IMR-90 (cell line): ENCODE measurements around the gene IL5RA. TPM values are rescaled to one million over a fixed set of nuclear protein-coding genes. Genes with fewer than 3 reads are reported as not detected.

Experiments
- ATAC-seq: fragments of 200-7000 bp; cut with Tn5 transposase; 2 replicates; pipeline ENCODE4 v1.9.1; 2020; ENCODE audit warnings: low read depth, mild to moderate bottlenecking, moderate library complexity
- BruUV-seq: library from RNA; stranded (reverse); fragments of 400-500 nt; replicated peaks from 2 replicates; lab custom pipeline; 2021; lab: Mats Ljungman, UMichigan
- CTCF ChIA-PET: fragments of 300-600 bp; formaldehyde crosslinking; extraction: SDS; loops from one replicate; lab custom pipeline; 2021; ENCODE audit warnings: antibody characterized with exemption; lab: Yijun Ruan, JAX
- POLR2A ChIA-PET: fragments of 300-600 bp; sonication (Branson Sonifier 250); formaldehyde crosslinking; loops from one replicate; lab custom pipeline; 2022; ENCODE audit warnings: antibody characterized with exemption; ENCODE audit not compliant: unreplicated experiment; lab: Charles Lee
- DNase-seq: peaks from one replicate; pipeline ENCODE4 v3.0.0; 2013
- H2AFZ ChIP-seq: replicated peaks from 2 replicates; pipeline ENCODE3; 2013; ENCODE audit warnings: low read length, mild to moderate bottlenecking; ENCODE audit not compliant: poor library complexity
- H2AK5ac ChIP-seq: 2 replicates; pipeline ENCODE4 v1.6.1; 2013; ENCODE audit warnings: low read depth, low read length, inconsistent platforms
- H2AK9ac ChIP-seq: replicated peaks from 2 replicates; pipeline ENCODE3; 2013; ENCODE audit warnings: mild to moderate bottlenecking, low read depth, low read length, moderate library complexity; ENCODE audit not compliant: poor library complexity
- H2BK120ac ChIP-seq: 2 replicates; pipeline ENCODE4 v1.6.1; 2013; ENCODE audit warnings: low read depth, low read length, inconsistent platforms
- H2BK15ac ChIP-seq: 3 replicates; pipeline ENCODE4 v1.6.1; 2013; ENCODE audit warnings: low read depth, low read length, inconsistent platforms
- H2BK20ac ChIP-seq: 2 replicates; pipeline ENCODE4 v1.6.1; 2013; ENCODE audit warnings: low read depth, mild to moderate bottlenecking, inconsistent platforms, low read length, moderate library complexity
- H2BK5ac ChIP-seq: 2 replicates; pipeline ENCODE4 v1.6.1; 2013; ENCODE audit warnings: mild to moderate bottlenecking, low read depth, low read length, inconsistent platforms; ENCODE audit not compliant: poor library complexity, severe bottlenecking
- H3K14ac ChIP-seq: replicated peaks from 2 replicates; pipeline ENCODE4 v1.6.1; 2013; ENCODE audit warnings: low read depth, low read length, inconsistent platforms
- H3K18ac ChIP-seq: 2 replicates; pipeline ENCODE4 v1.6.1; 2013; ENCODE audit warnings: low read depth, low read length, control low read depth
- H3K23ac ChIP-seq: 2 replicates; pipeline ENCODE4 v1.6.1; 2013; ENCODE audit warnings: low read depth, low read length, inconsistent platforms
- H3K27ac ChIP-seq: 2 replicates; pipeline ENCODE4 v1.5.1; 2013; ENCODE audit warnings: mild to moderate bottlenecking, control low read depth, low read length; ENCODE audit not compliant: insufficient read depth
- H3K27me3 ChIP-seq: 2 replicates; pipeline ENCODE4 v1.6.1; 2013; ENCODE audit warnings: low read length; ENCODE audit not compliant: control insufficient read depth, insufficient read depth
- H3K36me3 ChIP-seq: 2 replicates; pipeline ENCODE4 v1.6.1; 2013; ENCODE audit warnings: low read length, mixed read lengths; ENCODE audit not compliant: control insufficient read depth, insufficient read depth
- H3K4ac ChIP-seq: 2 replicates; pipeline ENCODE4 v1.6.1; 2013; ENCODE audit warnings: low read depth, low read length, inconsistent platforms
- H3K4me1 ChIP-seq: 2 replicates; pipeline ENCODE4 v1.6.1; 2013; ENCODE audit warnings: low read length, mixed read lengths; ENCODE audit not compliant: control insufficient read depth, insufficient read depth
- H3K4me2 ChIP-seq: 2 replicates; pipeline ENCODE4 v1.6.1; 2013; ENCODE audit warnings: low read depth, mild to moderate bottlenecking, control low read depth, low read length, moderate library complexity
- H3K4me3 ChIP-seq: 2 replicates; pipeline ENCODE4 v1.5.1; 2013; ENCODE audit warnings: low read depth, mild to moderate bottlenecking, control low read depth, low read length, moderate library complexity; ENCODE audit not compliant: insufficient read depth
- H3K56ac ChIP-seq: 2 replicates; pipeline ENCODE4 v1.6.1; 2013; ENCODE audit warnings: low read length, inconsistent platforms; ENCODE audit not compliant: insufficient read depth; ENCODE audit errors: extremely low read depth
- H3K79me1 ChIP-seq, 2 experiments: 2 replicates each; pipeline ENCODE4 v1.6.1; 2013; ENCODE audit warnings: low read length in 2 of 2, inconsistent platforms in 1 of 2, low read depth in 1 of 2
- H3K9ac ChIP-seq: 2 replicates; pipeline ENCODE4 v1.6.1; 2013; ENCODE audit warnings: low read depth, low read length, control low read depth
- H3K9me1 ChIP-seq: 2 replicates; pipeline ENCODE4 v1.6.1; 2013; ENCODE audit warnings: low read length, inconsistent platforms; ENCODE audit not compliant: insufficient read depth
- H3K9me3 ChIP-seq: 2 replicates; pipeline ENCODE4 v1.6.1; 2013; ENCODE audit warnings: low read length; ENCODE audit not compliant: control insufficient read depth, insufficient read depth
- H4K20me1 ChIP-seq: 2 replicates; pipeline ENCODE4 v1.6.1; 2013; ENCODE audit warnings: low read length, inconsistent platforms; ENCODE audit not compliant: insufficient read depth
- H4K5ac ChIP-seq: 2 replicates; pipeline ENCODE4 v1.6.1; 2013; ENCODE audit warnings: mild to moderate bottlenecking, low read depth, low read length, control low read depth
- H4K8ac ChIP-seq, 2 experiments: 2 replicates each; pipeline ENCODE4 v1.6.1; 2013; ENCODE audit warnings: low read depth in 2 of 2, low read length in 2 of 2, control low read depth in 1 of 2, inconsistent platforms in 1 of 2
- H4K91ac ChIP-seq: 2 replicates; pipeline ENCODE4 v1.6.1; 2013; ENCODE audit warnings: low read depth, low read length, inconsistent platforms; ENCODE audit not compliant: insufficient read depth
- BHLHE40 ChIP-seq: fragments of 150-350 bp; IDR thresholded peaks from 2 replicates; pipeline ENCODE4 v1.6.1; 2016; ENCODE audit warnings: mild to moderate bottlenecking, low read depth, low read length
- CEBPB ChIP-seq: IDR thresholded peaks from 2 replicates; pipeline ENCODE4 v1.6.1; 2012; ENCODE audit warnings: low read depth, low read length, improper control_type of control experiment
- CHD1 ChIP-seq: IDR thresholded peaks from 2 replicates; pipeline ENCODE4 v1.6.1; 2012; ENCODE audit warnings: low read depth, low read length, improper control_type of control experiment
- FOS ChIP-seq: fragments of 150-350 bp; IDR thresholded peaks from 2 replicates; pipeline ENCODE4 v1.6.1; 2016; ENCODE audit warnings: low read depth, low read length
- MAZ ChIP-seq: IDR thresholded peaks from 2 replicates; pipeline ENCODE4 v1.6.1; 2012; ENCODE audit warnings: low read depth, mild to moderate bottlenecking, low read length, improper control_type of control experiment, moderate library complexity, borderline replicate concordance
- MXI1 ChIP-seq: IDR thresholded peaks from 2 replicates; pipeline ENCODE4 v1.6.1; 2012; ENCODE audit warnings: low read depth, mild to moderate bottlenecking, low read length, moderate library complexity, borderline replicate concordance
- NFE2L2 ChIP-seq: fragments of 150-350 bp; IDR thresholded peaks from 2 replicates; pipeline ENCODE4 v1.6.1; 2016; ENCODE audit warnings: low read depth, mild to moderate bottlenecking, low read length
- RAD21 ChIP-seq: IDR thresholded peaks from 2 replicates; pipeline ENCODE4 v1.6.1; 2012; ENCODE audit warnings: low read length, improper control_type of control experiment
- RCOR1 ChIP-seq: IDR thresholded peaks from 2 replicates; pipeline ENCODE4 v1.6.1; 2012; ENCODE audit warnings: mild to moderate bottlenecking, low read length, improper control_type of control experiment; ENCODE audit not compliant: insufficient replicate concordance
- RFX5 ChIP-seq: IDR thresholded peaks from 2 replicates; pipeline ENCODE4 v1.8.0; 2012; ENCODE audit warnings: low read depth, mild to moderate bottlenecking, low read length, moderate library complexity
- SMC3 ChIP-seq: fragments of 150-350 bp; IDR thresholded peaks from 2 replicates; pipeline ENCODE4 v1.6.1; 2016; ENCODE audit warnings: low read depth, mild to moderate bottlenecking, antibody characterized with exemption, low read length, moderate library complexity
- WGBS, 2 experiments: methylation state at CpG; one replicate each; pipeline versions ENCODE4 v1.1.5 to v1.1.7; 2013; ENCODE audit warnings: missing lambda C conversion rate in 2 of 2; ENCODE audit not compliant: insufficient read length in 1 of 2; ENCODE audit errors: extremely low coverage in 2 of 2; 5-methylcytosine and 5-hydroxymethylcytosine counted together
- dilution Hi-C: fragments of 300-500 bp; cut with HindIII; formaldehyde crosslinking; loops from one replicate; pipeline ENCODE4 v1.14.3; 2018; ENCODE audit warnings: low sequenced_read_pairs; ENCODE audit not compliant: unreplicated experiment
- in situ Hi-C: fragments of 300-500 bp; cut with MboI; formaldehyde crosslinking; loops from 3 replicates; pipeline ENCODE4 v1.14.3; 2019; ENCODE audit warnings: low sequenced_read_pairs, inconsistent platforms, mixed read lengths
- intact Hi-C: fragments of 100-400 bp; cut with micrococcal nuclease; formaldehyde crosslinking; loops from 2 replicates; pipeline ENCODE4 v1.10.0; 2022
- polyA plus RNA-seq, 3 experiments: library from polyadenylated mRNA; depleted of rRNA; stranded (reverse); fragments of >200 nt; gene quantifications; 2 replicates each; pipeline ENCODE4 v1.2.3, GENCODE V29; 2012; ENCODE audit warnings: low replicate concordance in 1 of 3
- total RNA-seq: library from RNA; depleted of rRNA; stranded (reverse); fragments of >200 nt; gene quantifications from 2 replicates; pipeline ENCODE4 v1.2.3, GENCODE V29; 2012

IL5RA gene
- total and polyA plus RNA-seq, 2 of the 4 experiments (the other 2 are of a cell fraction), result not detected

GRCh38 chr3:3069723-3070122 is 40.5 kb downstream of the IL5RA start:
- H2BK120ac ChIP-seq, result no peak overlapping the region
- no peak overlapping the region for H2BK20ac ChIP-seq
- CTCF ChIA-PET, result no interaction called here
- H4K20me1 ChIP-seq, result no peaks in the 10 kb centered on the region
- no peak overlapping the region for H4K5ac ChIP-seq
- no peak overlapping the region for H3K56ac ChIP-seq
- TF ChIP-seq MXI1 (no peak), RFX5 (no peak), CEBPB (no peak), SMC3 (no peak), RAD21 (no peak), BHLHE40 (no peak), MAZ (no peak), FOS (no peak), CHD1 (no peak), RCOR1 (no peak), NFE2L2 (no peak)
- ATAC-seq, result no peak
- no peak overlapping the region for H2BK15ac ChIP-seq
- H3K4me2 ChIP-seq, result no peak overlapping the region
- H3K4me1 ChIP-seq, result no peaks in the 10 kb centered on the region
- no peak overlapping the region for H3K14ac ChIP-seq
- no peak overlapping the region for H3K27ac ChIP-seq
- H3K4ac ChIP-seq, result no peak overlapping the region
- no peak overlapping the region for H4K8ac ChIP-seq
- no peaks in the 10 kb centered on the region for H3K9me1 ChIP-seq
- no peaks in the 10 kb centered on the region for H3K36me3 ChIP-seq
- H3K9me3 ChIP-seq, result no peaks in the 10 kb centered on the region
- H4K91ac ChIP-seq, result no peak overlapping the region
- H2AFZ ChIP-seq, result no peak overlapping the region
- no peak for DNase-seq
- intact Hi-C loops (no loop called here), in situ Hi-C loops (no loop called here), dilution Hi-C loops (no loop called here)
- H3K18ac ChIP-seq, result no peak overlapping the region
- no peak overlapping the region for H3K23ac ChIP-seq
- no peaks in the 10 kb centered on the region for H3K27me3 ChIP-seq
- WGBS, 2 experiments, result 40% methylated on average over 3 of the region's 5 CpGs; no CpG with 5 or more reads in 1 of the 2 experiments
- no peak overlapping the region for H3K4me3 ChIP-seq
- H3K9ac ChIP-seq, result no peak overlapping the region
- H2BK5ac ChIP-seq, result no peak overlapping the region
- no peaks in the 10 kb centered on the region for H3K79me1 ChIP-seq
- H2AK5ac ChIP-seq, result no peak overlapping the region
- BruUV-seq, result no TSS peak
- POLR2A ChIA-PET, result no interaction called here
- H2AK9ac ChIP-seq, result no peak overlapping the region
